GM19372 (cell line): Measurements from ENCODE around the gene SKAP2.
"Not testable (repeated sequence)": the region's sequence is repeated elsewhere in the genome, so short reads cannot be mapped to it uniquely, and the experiment has no call there.

Experiments
- ATAC-seq: cut with Tn5 transposase; IDR thresholded peaks from one replicate; pipeline ENCODE4 v1.9.1; 2021; ENCODE audit warnings: mild to moderate bottlenecking, low read depth, moderate library complexity; ENCODE audit not compliant: unreplicated experiment

The SKAP2 gene

DNA sequence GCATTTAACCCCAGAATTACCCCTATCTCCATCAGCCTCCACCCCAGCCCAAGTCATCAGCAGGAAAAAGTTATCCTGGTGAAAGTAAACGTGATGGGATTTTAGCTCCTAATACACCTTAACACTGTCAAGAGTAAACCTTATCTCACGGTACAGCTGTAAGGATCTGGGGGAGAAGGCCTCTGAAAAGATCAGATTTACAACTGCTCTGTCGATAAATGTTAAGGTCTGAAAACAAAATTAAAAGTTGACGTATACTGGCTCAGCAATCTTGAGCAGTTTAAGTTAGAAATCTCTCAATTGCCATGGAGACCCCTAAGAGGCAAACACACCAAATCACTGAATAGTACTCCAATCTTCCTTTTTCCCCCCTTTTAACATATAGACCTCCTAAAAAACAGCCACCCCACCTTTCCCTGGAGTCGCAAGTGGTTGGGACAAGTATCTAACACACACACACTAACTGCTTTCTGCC, 6.1 kb downstream of the SKAP2 start:
- no peak for ATAC-seq

DNA sequence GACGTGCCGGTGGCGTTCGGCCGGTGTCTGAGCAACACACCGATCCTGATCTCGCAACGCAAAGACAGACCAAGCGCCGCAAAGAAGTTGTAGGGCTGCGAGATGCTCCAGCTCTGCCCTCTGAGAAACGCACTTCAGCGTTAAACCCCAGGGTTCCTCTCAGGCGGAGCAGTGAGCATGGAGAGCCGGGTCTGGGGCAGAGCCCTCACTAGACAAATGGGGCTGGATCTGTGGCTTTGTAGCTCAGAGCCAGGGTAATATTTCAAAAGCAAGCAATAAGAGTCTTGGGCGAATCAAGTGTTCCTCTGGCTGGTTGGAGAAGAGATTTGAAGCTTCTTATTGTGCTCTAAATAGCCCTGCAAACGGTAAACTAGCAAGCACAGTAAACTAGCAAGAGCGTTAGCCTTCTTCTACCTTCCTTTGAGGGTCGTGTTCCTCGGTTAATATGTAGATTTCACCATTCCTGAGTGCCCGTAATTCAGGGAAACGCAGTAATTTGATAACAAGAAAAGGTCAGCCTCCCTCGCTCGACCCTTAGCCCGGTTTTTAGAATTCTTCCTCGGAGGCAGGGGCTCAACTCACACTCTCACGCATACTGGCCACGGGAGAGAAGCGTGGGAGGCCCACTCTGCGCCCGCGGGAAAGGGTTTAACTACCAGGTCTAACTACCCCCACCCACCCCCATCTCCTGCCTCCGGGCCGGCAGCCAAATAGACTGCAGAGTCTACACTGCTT, 6.7 kb downstream of the SKAP2 start:
- ATAC-seq = no peak

DNA sequence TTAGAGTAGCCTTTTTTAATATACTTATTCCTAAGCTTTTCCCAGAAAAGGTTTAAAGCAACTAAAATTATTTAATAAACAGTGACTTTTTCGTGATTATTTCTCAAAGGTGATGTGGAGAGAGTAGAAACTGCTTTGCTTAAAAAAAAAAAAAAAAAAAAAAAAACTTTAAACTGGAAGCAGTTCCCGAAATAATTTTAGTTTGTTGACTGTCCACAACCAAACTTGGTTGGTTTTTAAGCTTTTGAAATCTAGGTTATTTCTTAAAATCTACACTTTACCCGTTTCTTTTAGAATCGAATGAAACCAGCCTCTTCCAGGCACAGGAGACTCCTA, 7.3 kb downstream of the SKAP2 start:
- no peak for ATAC-seq

DNA sequence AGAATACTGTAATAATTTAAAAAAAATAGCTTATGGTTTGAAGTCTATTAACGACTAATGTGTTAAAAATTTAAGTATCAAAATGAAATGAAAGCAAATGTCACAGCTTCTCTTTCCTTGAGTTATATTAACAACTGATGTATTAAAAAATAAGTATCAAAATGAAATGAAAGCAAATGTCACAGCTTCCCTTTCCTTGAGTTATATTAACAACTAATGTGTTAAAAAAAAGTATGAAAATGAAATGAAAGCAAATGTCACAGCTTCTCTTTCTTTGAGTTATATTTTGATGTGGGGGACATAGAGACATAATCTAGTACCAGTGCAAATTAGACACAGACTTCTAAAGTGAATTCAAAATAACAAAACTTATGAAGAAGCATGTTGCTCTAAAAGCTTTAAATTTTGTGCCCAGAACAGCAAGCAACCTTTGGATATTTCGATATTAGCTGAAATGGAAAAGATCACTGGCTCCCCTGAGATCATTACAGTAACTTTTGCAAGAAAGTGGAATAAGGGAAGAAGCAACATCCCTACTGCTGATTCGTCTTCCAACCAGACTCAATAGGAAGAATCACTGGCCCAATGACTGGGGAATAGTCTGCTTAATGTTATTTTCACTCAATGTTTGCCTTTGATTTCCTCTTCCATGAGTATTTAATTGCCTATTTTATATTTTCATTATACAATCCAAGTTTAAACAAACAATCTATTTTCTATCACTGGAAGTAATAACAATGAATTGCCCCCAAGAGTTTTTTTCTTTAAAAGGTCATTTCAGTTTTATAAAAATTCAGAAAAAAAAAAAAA, 8.0 kb downstream of the SKAP2 start:
- ATAC-seq = no peak

DNA sequence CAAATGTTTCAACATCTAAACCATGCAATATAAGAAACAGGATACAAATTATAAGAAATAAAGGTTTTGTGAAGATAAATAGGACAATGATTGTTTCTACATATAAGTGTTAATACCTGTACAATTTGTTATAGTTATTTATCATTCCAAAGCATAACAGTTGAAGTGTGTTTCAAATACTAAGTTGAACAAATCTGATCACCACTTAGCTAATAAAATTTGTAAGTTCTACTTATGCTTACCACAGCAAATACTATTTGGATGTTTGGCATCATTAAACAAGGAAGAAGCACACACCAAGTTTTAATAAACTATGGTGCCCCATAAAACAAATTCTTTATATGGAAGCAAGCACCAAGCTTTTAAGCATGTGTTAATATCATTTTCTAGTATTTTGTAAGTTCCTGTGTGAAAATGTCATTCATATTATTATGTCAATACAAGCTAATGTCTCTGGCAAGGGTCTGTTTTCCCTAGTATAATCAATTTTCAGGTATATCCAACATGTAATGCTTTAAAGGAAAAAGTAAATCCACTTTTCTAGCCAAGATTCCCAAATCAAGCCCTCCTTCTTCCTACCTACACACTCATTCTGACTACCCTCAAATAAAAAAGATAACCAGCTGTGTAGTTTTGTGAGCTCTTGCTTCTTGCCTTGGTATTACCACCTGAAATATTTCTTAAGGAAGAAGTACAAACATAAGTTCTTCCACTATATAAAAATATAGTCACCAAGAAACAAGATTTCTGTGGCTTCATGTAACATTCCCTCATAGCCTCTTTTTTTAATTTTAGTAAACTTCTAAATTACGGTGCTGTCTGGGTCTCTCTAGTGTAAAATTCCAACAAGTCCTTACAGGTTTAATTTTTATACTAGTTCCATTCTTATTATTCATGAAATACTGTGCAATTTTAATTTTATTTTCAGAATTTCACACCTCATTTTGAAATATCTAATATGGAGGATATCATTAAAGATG, 9.2 kb downstream of the SKAP2 start:
- ATAC-seq = no peak

DNA sequence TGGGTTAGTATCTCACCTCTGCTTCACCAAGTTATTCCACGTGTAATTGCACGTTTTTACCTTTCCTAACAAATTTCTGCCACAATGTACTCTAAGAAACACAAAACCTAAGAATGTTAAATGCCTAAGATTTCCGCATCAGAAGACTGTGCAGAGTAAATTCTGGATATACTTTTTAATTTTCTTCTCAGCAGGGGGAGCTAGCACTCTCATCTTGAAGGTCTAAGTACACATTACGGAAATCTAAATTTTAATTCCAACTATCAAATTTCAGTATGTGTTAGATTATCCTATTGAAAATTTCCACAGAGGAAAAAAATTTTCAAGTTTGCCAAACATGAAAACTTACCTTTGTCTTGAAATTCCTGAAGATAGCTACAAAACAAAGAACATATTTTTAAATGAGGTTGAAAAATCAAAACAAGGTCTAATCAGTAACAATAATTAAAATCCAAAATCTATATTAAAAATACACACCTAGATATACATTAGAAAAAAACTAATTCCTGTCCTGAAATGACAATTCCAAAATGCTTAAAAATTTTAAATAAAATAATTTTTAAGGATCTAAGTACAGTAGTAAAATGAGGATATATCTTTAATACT, 10.5 kb downstream of the SKAP2 start:
- ATAC-seq = no peak

DNA sequence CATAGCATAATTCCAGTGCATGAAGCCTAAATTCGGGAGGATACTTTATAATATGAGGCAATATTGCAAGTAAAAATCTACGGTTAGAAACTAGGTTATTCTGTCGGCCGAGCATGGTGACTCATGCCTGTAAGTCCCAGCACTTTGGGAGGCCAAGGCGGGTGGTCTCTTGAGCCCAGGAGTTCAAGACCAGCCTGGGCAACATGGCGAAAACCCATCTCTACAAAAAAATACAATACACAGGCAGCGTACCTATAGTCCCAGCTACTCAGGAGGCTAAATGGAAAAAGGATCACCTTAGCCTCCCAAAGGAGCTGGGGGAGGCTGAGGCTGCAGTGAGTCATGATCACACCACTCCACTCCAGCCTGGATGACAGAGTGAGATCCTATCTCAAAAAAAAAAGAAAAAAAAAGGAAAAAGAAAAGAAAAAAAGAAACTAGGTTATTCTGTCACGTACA, 14.2 kb downstream of the SKAP2 start:
- ATAC-seq = no peak

DNA sequence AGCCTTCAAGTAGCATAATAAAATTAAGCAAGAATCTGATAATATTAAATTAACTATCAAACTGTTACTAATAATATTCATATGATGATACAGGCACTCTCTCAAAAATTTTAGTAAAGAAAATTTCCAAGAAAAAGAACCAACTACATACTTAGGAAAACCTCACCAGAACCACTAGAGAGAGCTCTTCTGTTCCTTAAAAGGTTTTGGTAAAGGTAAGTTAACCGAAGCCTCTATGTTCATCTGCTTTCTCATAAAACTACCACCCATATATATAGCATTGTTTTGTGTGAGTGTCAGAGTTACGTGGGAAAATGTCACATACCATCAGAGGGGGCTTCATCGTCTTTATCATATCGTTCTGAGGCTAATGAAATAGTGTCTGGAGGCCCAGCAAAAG, 20.7 kb downstream of the SKAP2 start:
- ATAC-seq = no peak

DNA sequence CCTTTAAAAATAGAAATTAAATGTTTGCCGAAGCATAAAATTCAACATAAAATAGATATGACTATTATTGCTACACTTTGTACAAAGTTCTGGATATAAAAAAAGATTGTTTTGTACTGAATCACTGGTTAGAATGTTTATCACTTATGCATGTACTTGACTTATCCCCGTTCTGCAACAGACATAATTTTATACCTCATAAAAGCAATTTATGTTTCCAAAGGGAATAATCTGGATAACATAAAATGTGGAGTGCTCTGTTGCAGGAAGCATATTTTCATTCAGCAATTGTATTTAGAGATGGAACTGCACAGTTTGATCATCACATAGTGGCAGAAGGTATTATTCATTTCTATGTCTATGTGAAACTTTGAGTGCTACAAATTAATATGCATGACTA, 21.5 kb downstream of the SKAP2 start:
- ATAC-seq = no peak

DNA sequence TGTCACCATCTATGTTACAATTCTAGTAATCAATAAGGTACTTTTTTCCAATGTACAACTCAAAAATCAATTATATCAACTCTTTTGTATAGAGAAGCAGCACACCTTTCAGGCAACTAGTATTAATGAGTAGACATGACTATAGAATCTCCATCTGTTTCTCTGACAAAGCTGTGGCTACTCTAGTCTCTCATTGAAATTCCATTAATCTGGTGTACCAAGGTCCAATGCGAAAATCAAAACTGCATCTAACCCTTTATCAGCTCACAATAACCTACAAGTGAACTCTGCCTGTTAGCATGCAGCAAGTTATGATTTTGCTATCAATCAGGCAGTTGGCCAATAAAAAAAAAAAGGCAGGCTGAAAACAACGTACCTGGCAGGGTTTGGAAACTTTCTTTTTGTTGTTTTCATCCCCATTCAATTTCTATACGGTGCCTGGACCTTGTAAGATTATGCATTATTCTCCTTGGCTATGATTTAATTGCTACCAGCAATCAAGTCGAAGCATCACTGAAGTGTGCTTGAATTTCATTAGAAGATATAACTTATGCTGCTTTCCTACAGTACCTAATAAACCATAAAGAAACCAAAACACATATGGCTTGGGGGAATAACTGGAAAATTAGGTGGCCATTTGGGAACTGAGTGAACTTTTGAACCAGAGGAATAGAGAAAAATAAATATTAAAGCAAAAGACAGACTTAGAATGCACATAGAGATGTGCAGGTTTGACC, 23.2 kb downstream of the SKAP2 start:
- ATAC-seq = no peak

DNA sequence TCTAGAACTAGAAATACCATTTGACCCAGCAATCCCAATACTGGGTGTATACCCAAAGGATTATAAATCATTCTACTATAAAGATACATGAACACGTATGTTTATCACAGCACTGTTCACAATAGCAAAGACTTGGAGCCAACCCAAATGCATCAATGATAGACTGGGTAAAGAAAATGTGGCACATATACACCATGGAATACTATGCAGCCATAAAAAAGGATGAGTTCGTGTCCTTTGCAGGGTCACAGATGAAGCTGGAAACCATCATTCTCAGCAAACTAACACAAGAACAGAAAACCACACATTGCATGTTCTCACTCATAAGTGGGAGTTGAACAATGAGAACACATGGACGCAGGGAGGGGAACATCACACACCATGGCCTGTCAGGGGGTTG, 27.6 kb downstream of the SKAP2 start:
- not testable (repeated sequence) for ATAC-seq

DNA sequence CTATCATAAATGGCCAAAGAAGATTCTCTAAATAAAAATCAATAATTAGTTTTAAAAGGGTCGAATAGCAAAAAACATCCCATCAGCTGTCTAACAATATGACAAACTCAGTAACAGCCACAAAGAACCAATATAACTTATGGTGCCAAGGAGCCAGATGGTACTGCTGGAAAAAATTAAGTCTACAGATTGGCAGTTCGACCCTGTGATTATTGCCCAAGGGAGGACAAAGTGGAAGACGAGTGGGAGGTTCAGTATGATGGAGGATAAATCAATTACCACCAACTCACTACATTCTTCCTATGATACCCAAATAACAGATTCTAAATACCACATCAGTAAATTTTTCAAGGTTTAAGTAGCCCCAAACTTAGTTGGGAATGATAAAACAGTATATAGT, 49.0 kb downstream of the SKAP2 start:
- no peak for ATAC-seq

DNA sequence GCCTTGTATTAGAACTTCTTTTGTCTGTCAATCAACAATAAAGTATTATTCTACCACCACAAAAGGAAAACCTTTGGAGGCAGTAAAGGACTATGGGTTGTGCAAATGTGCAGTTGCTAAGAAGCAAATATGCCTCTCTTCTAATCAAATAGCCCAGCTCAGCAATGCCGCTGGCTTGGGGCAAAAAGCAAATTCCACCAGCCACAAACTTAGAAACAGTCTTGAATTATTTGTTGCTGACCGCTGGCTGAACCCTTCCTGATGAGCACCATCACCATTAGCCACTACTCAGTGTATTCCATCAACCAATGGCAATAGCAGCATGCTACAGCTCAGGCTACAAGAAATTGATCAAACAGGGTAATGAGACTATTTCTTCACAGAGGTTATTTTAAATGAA, 51.0 kb downstream of the SKAP2 start:
- ATAC-seq = no peak

DNA sequence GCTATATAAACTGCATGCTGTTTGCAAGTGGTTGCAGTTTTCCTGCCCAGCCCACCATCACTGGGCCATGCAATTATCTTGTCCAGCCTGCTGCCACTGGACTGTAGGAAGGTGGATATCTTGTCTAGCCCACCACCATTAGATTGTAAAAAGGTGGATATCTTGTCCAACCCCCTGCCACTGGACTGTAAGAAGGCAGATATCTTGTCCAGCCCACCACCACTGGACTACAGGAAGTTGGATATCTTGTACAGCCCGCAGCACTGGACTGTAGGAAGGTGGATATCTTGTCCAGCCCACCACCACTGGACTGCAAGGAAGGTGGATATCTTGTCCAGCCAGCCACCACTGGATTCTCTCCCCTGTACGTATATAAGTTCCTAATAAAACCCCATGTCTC, 69.8 kb downstream of the SKAP2 start:
- ATAC-seq = no peak

DNA sequence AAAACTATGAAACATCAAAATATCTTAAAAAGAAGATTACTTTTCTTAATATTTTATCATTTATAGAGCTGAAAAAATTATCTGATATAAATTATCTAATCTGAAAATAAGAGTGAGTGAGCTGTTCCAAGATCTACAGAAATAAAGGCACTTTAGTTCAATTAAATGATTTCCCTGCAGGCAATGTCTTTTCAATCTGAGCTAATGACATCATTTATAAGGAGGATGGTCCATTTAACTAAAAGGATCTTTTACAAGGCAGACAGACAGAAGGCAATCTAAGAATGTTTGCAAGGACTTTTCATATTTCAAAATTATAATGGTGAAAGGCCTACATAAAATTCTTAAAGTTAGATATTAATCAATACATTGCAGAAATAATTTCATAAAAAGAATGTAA, 71.8 kb downstream of the SKAP2 start:
- no peak for ATAC-seq

DNA sequence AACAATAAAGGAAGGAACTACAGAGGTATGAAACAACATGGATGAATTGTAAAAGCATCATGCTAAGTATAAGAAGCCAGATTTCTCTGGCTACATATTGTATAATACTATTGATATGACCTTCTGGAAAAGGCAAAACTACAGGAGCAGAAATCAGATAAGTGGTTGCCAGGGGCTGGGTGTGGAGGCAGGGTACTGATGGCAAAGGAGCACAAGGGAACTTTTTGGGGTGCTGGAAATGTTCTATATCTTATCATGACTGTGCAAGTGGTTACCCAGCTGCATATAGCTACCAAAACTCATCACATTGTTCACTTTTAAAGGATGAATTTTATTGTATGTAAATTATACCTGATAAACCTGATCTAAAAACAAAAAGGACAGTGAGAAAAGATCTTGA, 72.4 kb downstream of the SKAP2 start:
- no peak for ATAC-seq

DNA sequence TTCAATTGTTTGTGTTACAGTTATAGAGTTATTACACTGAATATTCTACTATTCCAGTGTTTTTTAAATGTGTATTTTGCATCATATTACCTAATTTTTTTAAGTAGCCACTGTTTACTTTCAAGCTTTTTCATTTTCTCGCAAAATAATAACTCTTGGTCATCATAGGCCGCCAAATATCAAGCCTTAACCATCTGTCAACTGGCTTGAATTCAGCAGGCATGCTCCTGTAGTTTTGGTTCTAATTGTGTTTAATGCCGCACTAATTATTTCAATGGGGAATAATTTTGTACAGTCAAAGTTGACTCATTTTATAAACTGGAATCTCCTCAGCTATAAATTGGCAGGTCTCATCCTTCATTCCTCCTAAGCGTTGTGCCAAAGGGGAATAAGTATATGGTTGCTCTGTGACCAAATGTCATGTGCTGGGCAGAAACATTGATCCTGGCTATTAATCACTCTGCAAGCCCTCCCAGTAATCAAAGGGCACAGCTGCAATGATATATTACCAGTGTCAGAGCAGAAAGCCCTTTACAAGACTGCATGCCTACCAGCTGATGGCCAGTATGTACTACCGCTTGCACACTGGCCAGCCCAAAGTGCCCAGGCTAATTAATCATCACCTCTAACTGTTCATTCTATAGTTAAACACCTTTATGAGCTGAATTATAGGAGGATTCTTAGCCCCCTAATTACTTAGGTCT, 74.8 kb downstream of the SKAP2 start:
- ATAC-seq = no peak

DNA sequence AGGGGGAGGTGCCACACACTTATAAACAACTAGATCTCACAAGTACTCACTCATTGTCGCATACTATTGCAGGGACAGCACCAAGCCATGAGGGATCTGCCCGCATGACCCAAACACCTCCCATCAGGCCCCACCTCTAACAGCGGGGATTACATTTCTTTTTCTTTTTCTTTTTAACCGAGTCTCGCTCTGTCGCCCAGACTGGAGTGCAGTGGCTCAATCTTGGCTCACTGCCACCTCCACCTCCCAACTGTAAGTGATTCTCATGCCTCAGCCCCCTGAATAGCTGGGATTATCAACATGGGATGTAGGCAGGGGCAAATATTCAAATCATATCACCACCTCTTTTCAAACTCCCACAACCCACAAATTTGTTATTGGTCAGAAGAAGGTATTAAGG, 76.7 kb downstream of the SKAP2 start:
- no peak for ATAC-seq

DNA sequence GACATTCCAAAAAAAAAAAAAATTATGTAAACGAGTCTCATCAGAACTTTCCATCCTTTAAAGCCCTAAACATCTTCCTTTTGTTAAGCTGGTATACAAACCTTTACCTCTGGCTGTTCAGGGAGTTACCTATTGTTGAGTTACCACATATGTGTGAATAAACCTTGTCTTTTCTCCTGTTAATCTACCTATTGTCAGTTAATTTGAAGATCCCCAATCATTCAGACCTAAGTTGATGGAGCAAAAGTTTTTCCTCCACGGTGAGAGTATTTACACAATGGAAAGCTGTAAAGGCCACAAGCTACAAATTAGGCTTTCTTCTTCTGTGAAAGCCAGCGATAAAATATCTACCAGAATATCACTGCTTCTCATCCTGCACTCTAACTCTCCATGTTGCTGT, 80.3 kb downstream of the SKAP2 start:
- ATAC-seq = no peak
